Breast epithelium (tissue), 4 donors: Measurements from ENCODE around the gene FZD4. TPM values are rescaled to one million over a fixed set of nuclear protein-coding genes. Genes with fewer than 3 reads are reported as not detected.
"Not testable (repeated sequence)": the region's sequence is repeated elsewhere in the genome, so short reads cannot be mapped to it uniquely, and the experiment has no call there.

Experiments used
- DNase-seq, 2 donors: peaks; one replicate each; pipeline ENCODE4 v3.0.0-alpha.2; 2019; ENCODE audit warnings: low spot score in 2 of 2
- H3K27ac ChIP-seq, 2 donors: fragments of 200-600 bp; sonication (generic) in 1 of 2; one replicate each; pipeline ENCODE4 v1.5.1; 2016 to 2019; ENCODE audit warnings: mild to moderate bottlenecking in 1 of 2
- H3K27me3 ChIP-seq, 2 donors: fragments of 200-600 bp; sonication (generic) in 1 of 2; one replicate each; pipeline versions ENCODE4 v1.5.1 to v1.6.0; 2017 to 2019; ENCODE audit warnings: control low read depth in 1 of 2, mild to moderate bottlenecking in 1 of 2
- H3K36me3 ChIP-seq: fragments of 200-600 bp; one replicate; pipeline ENCODE4 v1.5.1; 2019
- H3K4me1 ChIP-seq, 2 donors: fragments of 200-600 bp; sonication (generic); one replicate each; pipeline ENCODE4 v1.5.1; 2016 to 2019; ENCODE audit warnings: control low read depth in 1 of 2
- H3K4me3 ChIP-seq, 3 donors: fragments of 200-600 bp; sonication (generic); 1 replicate in 2 of 3; 2 replicates in 1 of 3; pipeline ENCODE4 v1.5.1; 2016 to 2019; ENCODE audit warnings: mild to moderate bottlenecking in 3 of 3, moderate library complexity in 2 of 3
- H3K9me3 ChIP-seq, 2 donors: fragments of 200-600 bp; sonication (generic) in 1 of 2; one replicate each; pipeline ENCODE4 v1.5.1; 2016 to 2019; ENCODE audit warnings: control low read depth in 1 of 2
- CTCF ChIP-seq, 3 donors: fragments of 450-650 bp; IDR thresholded peaks; one replicate each; pipeline ENCODE4 v1.5.1; 2016 to 2017; ENCODE audit warnings: antibody characterized with exemption in 3 of 3, mild to moderate bottlenecking in 3 of 3, moderate library complexity in 3 of 3
- POLR2A ChIP-seq: fragments of 450-650 bp; IDR thresholded peaks from one replicate; pipeline ENCODE4 v1.6.1; 2016; ENCODE audit warnings: antibody characterized with exemption, mild to moderate bottlenecking, moderate library complexity
- POLR2AphosphoS5 ChIP-seq, 3 donors: sonication (generic); formaldehyde crosslinking; IDR thresholded peaks; one replicate each; pipeline ENCODE4 v1.6.1; 2017; ENCODE audit warnings: antibody characterized with exemption in 3 of 3
- intact Hi-C: fragments of 100-400 bp; cut with DNase I; formaldehyde crosslinking; loops from one replicate; pipeline ENCODE4 v1.15.1; 2023; ENCODE audit warnings: low total_unique reads
- total RNA-seq, 3 donors: library from RNA; depleted of rRNA; stranded (reverse); fragments of >200 nt; gene quantifications; one replicate each; pipeline ENCODE4 v1.1.0, GENCODE V29; 2016

FZD4 gene
- total RNA-seq, 3 donors from 2014 or later = 44.5 to 408 (median 72.8) TPM

GRCh38 chr11:86941077-86941870 is 13.9 kb downstream of the FZD4 start:
- intact Hi-C loops = no loop called here
- H3K27ac ChIP-seq = peak overlapping the region; percentile 68 to 84
- no peak for TF ChIP-seq CTCF (IDR thresholded peaks at IDR 0.05)
- no peaks in the 10 kb centered on the region for H3K27me3 ChIP-seq
- no peaks in the 10 kb centered on the region for H3K36me3 ChIP-seq
- H3K4me3 ChIP-seq = peak overlapping the region in 1 of 3 donors; percentile 4
- no peaks in the 10 kb centered on the region for H3K9me3 ChIP-seq
- no peak for DNase-seq
- peaks cover 4 to 12% of the 10 kb centered on the region in 2 donors for H3K4me1 ChIP-seq

DNA sequence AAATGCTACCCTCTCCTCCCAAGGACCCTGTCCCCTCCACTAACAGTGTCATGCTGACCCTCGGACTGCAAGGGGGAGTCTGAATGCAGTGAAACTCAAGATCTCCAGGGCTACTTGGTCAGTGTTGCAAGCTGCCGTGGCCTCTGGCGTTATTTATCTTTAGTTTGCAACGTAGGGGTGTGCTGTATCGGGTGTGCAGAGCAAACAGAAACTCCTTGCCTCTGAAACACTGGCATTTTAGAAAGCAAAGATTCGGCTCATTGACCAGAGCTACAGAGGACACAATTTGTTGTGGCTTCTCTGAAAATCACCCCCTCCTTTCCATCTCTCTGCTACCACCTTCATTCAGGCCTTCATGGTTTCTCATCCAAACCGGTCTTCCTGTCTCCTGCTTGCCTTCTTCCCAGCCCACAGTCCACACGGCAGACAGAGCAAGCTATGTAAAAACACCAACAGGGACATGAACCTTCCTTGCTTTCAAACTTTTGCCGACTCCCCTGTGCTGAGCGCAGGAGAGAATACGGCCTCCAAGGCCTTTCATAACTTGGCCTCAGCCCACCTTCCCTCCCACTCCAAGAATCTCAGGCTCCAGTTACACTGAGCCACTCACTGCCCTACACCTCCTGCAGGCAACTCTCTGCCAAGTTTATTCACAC is 14.9 kb downstream of the FZD4 start:
- Histone ChIP-seq H3K4me3 (peak overlapping the region; percentile 0 to 50 (median 15)), H3K27ac (peak overlapping the region; percentile 68 to 84), H3K4me1 (peaks cover 4 to 12% of the 10 kb centered on the region in 2 donors), H3K36me3 (no peaks in the 10 kb centered on the region), H3K9me3 (no peaks in the 10 kb centered on the region), H3K27me3 (no peaks in the 10 kb centered on the region)
- intact Hi-C loops = no loop called here
- DNase-seq = peak in 1 of 2 donors; percentile 28
- TF ChIP-seq POLR2AphosphoS5 (IDR thresholded peaks at IDR 0.05) (no peak), CTCF (IDR thresholded peaks at IDR 0.05) (peak in 1 of 3 donors; percentile 13)

GRCh38 chr11:86938900-86939880 is 16.0 kb downstream of the FZD4 start:
- TF ChIP-seq CTCF (IDR thresholded peaks at IDR 0.05) (peak; percentile 56 to 71 (median 59)), POLR2A (no peak)
- H3K9me3 ChIP-seq = no peaks in the 10 kb centered on the region
- H3K27ac ChIP-seq = peak overlapping the region; percentile 68 to 84
- no peak overlapping the region for H3K4me3 ChIP-seq
- no peaks in the 10 kb centered on the region for H3K36me3 ChIP-seq
- H3K27me3 ChIP-seq = no peaks in the 10 kb centered on the region
- no peak for DNase-seq
- intact Hi-C loops = loop anchor here (5.0 kb wide), 1 partner anchor 353 kb away; no protein-coding TSS in a partner anchor
- peaks cover 4 to 12% of the 10 kb centered on the region in 2 donors for H3K4me1 ChIP-seq

- TF ChIP-seq POLR2AphosphoS5 (IDR thresholded peaks at IDR 0.05) (no peak), POLR2A (no peak)
- Histone ChIP-seq H3K36me3 (no peaks in the 10 kb centered on the region), H3K27me3 (no peaks in the 10 kb centered on the region), H3K9me3 (no peaks in the 10 kb centered on the region), H3K4me3 (no peak overlapping the region), H3K4me1 (peaks cover 4 to 12% of the 10 kb centered on the region in 2 donors), H3K27ac (no peak overlapping the region)
- DNase-seq = no peak
- intact Hi-C loops = loop anchor here (5.0 kb wide), 1 partner anchor 354 kb away; no protein-coding TSS in a partner anchor
Measured at GRCh38 chr11:86938203-86938899, 16.8 kb downstream of the FZD4 start.

GRCh38 chr11:86937193-86937806 is 17.9 kb downstream of the FZD4 start:
- peaks cover 4 to 12% of the 10 kb centered on the region in 2 donors for H3K4me1 ChIP-seq
- not testable (repeated sequence) for H3K27me3 ChIP-seq, DNase-seq, H3K27ac ChIP-seq, H3K36me3 ChIP-seq, H3K4me3 ChIP-seq, H3K9me3 ChIP-seq
- intact Hi-C loops = loop anchor here (5.0 kb wide), 1 partner anchor 355 kb away; no protein-coding TSS in a partner anchor
